ENCODE data around the gene ZCCHC24.

ZCCHC24 gene

DNA sequence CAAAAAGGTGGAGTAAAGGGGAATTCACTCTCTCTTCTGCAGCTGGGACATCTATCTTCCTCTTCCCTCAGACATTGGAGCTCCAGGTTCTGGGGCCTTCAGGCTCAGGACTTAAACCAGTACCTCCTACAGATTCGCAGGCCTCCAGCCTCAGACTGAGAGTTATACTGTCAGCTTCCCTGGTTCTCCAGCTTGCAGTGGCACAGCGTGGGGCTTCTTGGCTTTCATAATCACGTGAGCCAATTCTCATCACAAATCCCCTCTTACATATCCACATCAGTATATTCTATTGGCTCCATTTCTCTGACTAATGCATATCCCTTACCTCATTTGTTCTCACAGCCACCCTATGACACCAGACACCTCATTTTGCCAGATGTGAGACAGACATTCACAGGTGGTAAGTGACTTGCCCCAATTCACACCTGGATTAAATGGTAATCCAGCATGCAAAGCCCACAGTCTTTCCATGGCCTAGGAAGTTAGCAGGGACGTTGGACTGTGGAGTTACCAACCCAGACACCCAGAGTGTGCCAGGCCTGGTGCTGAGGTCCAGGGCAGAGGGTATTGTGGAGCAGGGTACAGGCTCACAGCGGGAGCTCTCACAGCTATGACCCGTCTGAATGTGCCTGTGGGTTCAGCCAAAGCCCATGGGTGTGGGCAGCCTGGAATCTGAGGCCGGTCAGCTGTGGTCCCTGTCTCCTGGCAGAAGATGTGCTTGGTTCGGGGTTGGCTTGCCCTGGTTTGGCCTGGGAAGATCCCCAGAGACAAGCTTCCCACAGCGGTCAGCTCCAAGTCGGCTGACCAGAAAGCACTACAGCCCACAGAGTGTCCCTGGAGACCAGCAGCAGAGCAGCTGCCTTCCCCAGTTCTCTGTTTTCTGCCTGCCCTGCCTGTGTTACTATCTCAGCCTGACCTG is 18.4 kb upstream of the ZCCHC24 start:
- Histone ChIP-seq H3K79me2 (ENCODE audit: control insufficient read depth, low read length) (no peaks in the 10 kb centered on the region), H3K27me3 (ENCODE audit: control insufficient read depth, low read length) (peaks cover 30% of the 10 kb centered on the region), H3K4me3 (ENCODE audit: low read length) (no peak overlapping the region), H3K9me2 (replicated peaks; ENCODE audit: control insufficient read depth, low read length) (no peaks in the 10 kb centered on the region), H3K4me2 (ENCODE audit: low read length) (no peak overlapping the region), H3F3A (ENCODE audit: control insufficient read depth, insufficient read depth) (no peaks in the 10 kb centered on the region), H3K9me3 (ENCODE audit: control insufficient read depth, insufficient read depth, low read length) (no peaks in the 10 kb centered on the region), H3K4me1 (ENCODE audit: control insufficient read depth, low read length) (no peaks in the 10 kb centered on the region), H3K36me3 (ENCODE audit: control insufficient read depth, low read length) (no peaks in the 10 kb centered on the region), H4K20me1 (ENCODE audit: control insufficient read depth, insufficient read depth, low read depth, low read length) (no peaks in the 10 kb centered on the region), H3K27ac (ENCODE audit: low read depth, low read length) (no peak overlapping the region)
- TF ChIP-seq, protein P1, sequence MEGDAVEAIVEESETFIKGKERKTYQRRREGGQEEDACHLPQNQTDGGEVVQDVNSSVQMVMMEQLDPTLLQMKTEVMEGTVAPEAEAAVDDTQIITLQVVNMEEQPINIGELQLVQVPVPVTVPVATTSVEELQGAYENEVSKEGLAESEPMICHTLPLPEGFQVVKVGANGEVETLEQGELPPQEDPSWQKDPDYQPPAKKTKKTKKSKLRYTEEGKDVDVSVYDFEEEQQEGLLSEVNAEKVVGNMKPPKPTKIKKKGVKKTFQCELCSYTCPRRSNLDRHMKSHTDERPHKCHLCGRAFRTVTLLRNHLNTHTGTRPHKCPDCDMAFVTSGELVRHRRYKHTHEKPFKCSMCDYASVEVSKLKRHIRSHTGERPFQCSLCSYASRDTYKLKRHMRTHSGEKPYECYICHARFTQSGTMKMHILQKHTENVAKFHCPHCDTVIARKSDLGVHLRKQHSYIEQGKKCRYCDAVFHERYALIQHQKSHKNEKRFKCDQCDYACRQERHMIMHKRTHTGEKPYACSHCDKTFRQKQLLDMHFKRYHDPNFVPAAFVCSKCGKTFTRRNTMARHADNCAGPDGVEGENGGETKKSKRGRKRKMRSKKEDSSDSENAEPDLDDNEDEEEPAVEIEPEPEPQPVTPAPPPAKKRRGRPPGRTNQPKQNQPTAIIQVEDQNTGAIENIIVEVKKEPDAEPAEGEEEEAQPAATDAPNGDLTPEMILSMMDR (IDR thresholded peaks at IDR 0.05; ENCODE audit: low read depth, low read length, poor library complexity, severe bottlenecking): no peak
- TF ChIP-seq EZH2phosphoT487 (IDR thresholded peaks at IDR 0.05; ENCODE audit: borderline replicate concordance, low read length): no peak

DNA sequence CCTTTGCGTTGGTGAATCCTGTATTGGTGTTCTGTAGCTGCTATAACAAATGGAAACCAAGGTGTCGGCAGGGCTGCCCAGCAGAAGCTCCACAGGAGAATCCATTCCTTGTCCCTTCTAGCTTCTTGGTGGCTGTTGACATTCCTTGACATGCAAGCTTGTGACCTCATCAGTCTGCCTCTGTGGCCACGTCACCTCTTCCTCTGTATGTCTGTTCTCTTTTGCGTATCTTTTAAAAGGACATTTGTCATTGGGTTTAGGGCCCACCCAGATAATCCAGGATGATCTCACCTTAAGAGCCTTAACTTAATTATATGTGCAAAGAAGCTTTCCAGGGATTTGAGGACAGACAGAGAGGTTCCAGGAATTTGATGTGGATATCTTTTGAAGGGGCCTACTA is 15.3 kb upstream of the ZCCHC24 start:
- Histone ChIP-seq H3K4me3 (ENCODE audit: low read length) (no peak overlapping the region), H3K27ac (ENCODE audit: low read depth, low read length) (no peak overlapping the region), H3K4me1 (ENCODE audit: control insufficient read depth, low read length) (no peaks in the 10 kb centered on the region), H4K20me1 (ENCODE audit: control insufficient read depth, insufficient read depth, low read depth, low read length) (no peaks in the 10 kb centered on the region), H3K36me3 (ENCODE audit: control insufficient read depth, low read length) (no peaks in the 10 kb centered on the region), H3F3A (ENCODE audit: control insufficient read depth, insufficient read depth) (no peaks in the 10 kb centered on the region), H3K79me2 (ENCODE audit: control insufficient read depth, low read length) (no peaks in the 10 kb centered on the region), H3K27me3 (ENCODE audit: control insufficient read depth, low read length) (peaks cover 36% of the 10 kb centered on the region), H3K4me2 (ENCODE audit: low read length) (no peak overlapping the region), H3K9me3 (ENCODE audit: control insufficient read depth, insufficient read depth, low read length) (no peaks in the 10 kb centered on the region), H3K9me2 (replicated peaks; ENCODE audit: control insufficient read depth, low read length) (no peaks in the 10 kb centered on the region)
- TF ChIP-seq EZH2phosphoT487 (IDR thresholded peaks at IDR 0.05; ENCODE audit: borderline replicate concordance, low read length): no peak
- TF ChIP-seq, protein P1 (IDR thresholded peaks at IDR 0.05; ENCODE audit: low read depth, low read length, poor library complexity, severe bottlenecking): no peak

DNA sequence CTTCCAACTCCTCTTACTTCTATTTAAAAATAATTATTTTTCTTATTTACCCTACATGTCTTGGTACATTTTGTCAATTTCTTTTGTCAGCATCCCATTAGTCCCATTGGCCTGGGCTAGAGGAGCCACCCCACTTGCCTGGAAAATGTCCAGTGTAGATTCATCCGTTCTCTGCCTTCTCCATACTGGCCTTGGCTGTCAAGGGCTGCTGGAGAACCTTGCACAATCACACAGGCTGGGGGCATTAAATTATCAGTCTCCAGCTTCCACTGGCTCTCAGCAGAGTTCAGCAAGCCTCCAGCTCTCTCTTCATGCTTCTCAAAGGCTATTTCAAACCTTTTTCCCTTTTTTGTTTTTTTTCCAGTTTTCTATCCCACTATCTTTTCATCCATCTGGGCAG is 13.8 kb upstream of the ZCCHC24 start:
- no peaks in the 10 kb centered on the region for H3K79me2 ChIP-seq (ENCODE audit: control insufficient read depth, low read length)
- H4K20me1 ChIP-seq (ENCODE audit: control insufficient read depth, insufficient read depth, low read depth, low read length): no peaks in the 10 kb centered on the region; the same call in 1 of the 2 replicates
- H3K27ac ChIP-seq (ENCODE audit: low read depth, low read length): no peak overlapping the region
- H3K36me3 ChIP-seq (ENCODE audit: control insufficient read depth, low read length): no peaks in the 10 kb centered on the region
- H3K9me3 ChIP-seq (ENCODE audit: control insufficient read depth, insufficient read depth, low read length): no peaks in the 10 kb centered on the region
- H3K4me3 ChIP-seq (ENCODE audit: low read length): no peak overlapping the region
- no peaks in the 10 kb centered on the region for H3K9me2 ChIP-seq (replicated peaks; ENCODE audit: control insufficient read depth, low read length)
- H3K4me1 ChIP-seq (ENCODE audit: control insufficient read depth, low read length): no peaks in the 10 kb centered on the region
- H3F3A ChIP-seq (ENCODE audit: control insufficient read depth, insufficient read depth): no peaks in the 10 kb centered on the region
- TF ChIP-seq, protein P1 (IDR thresholded peaks at IDR 0.05; ENCODE audit: low read depth, low read length, poor library complexity, severe bottlenecking): no peak
- TF ChIP-seq EZH2phosphoT487 (IDR thresholded peaks at IDR 0.05; ENCODE audit: borderline replicate concordance, low read length): no peak
- peaks cover 38% of the 10 kb centered on the region for H3K27me3 ChIP-seq (ENCODE audit: control insufficient read depth, low read length)
- no peak overlapping the region for H3K4me2 ChIP-seq (ENCODE audit: low read length)

Data from DOHH2 (cell line).